Liver (tissue), 3 donors: Measurements from ENCODE around the gene ICAM5.

Experiments used
- EGR1 ChIP-seq, 2 donors: IDR thresholded peaks; 2 replicates each; pipeline ENCODE4 v1.6.1; 2016 to 2018; ENCODE audit warnings: antibody characterized with exemption in 2 of 2, low read depth in 2 of 2
- FOXA1 ChIP-seq: IDR thresholded peaks from 2 replicates; pipeline ENCODE4 v1.6.1; 2016; ENCODE audit warnings: antibody characterized with exemption
- GABPA ChIP-seq, 2 donors: IDR thresholded peaks in 1 of 2; conservative IDR thresholded peaks in 1 of 2; 2 replicates each; pipeline ENCODE4 v1.6.1; 2016; ENCODE audit warnings: antibody characterized with exemption in 2 of 2, mild to moderate bottlenecking in 1 of 2, moderate library complexity in 1 of 2
- HNF4A ChIP-seq, 2 donors: conservative IDR thresholded peaks; 2 replicates each; pipeline ENCODE4 v1.6.1; 2016; ENCODE audit warnings: antibody characterized with exemption in 2 of 2, mild to moderate bottlenecking in 2 of 2
- JUND ChIP-seq, 2 donors: IDR thresholded peaks; 2 replicates each; pipeline ENCODE4 v1.6.1; 2016; ENCODE audit warnings: antibody characterized with exemption in 2 of 2
- RAD21 ChIP-seq, 2 donors: IDR thresholded peaks; 2 replicates each; pipeline ENCODE4 v1.6.1; 2016; ENCODE audit warnings: antibody characterized with exemption in 2 of 2, mild to moderate bottlenecking in 2 of 2
- SP1 ChIP-seq: IDR thresholded peaks from 2 replicates; pipeline ENCODE4 v1.6.1; 2018; ENCODE audit warnings: antibody characterized with exemption, mild to moderate bottlenecking
- YY1 ChIP-seq: IDR thresholded peaks from 2 replicates; pipeline ENCODE4 v1.6.1; 2016; ENCODE audit warnings: antibody characterized with exemption, mild to moderate bottlenecking
- TF ChIP-seq, protein P1 (sequence below): fragments of 150-350 bp; IDR thresholded peaks from 2 replicates; pipeline ENCODE4 v1.5.1; 2017; ENCODE audit warnings: improper control_type of control experiment, low read depth, low read length; ENCODE audit not compliant: missing input control
- TF ChIP-seq, protein P2 (sequence below): IDR thresholded peaks from 2 replicates; pipeline ENCODE4 v1.6.1; 2016; ENCODE audit warnings: antibody characterized with exemption
- TF ChIP-seq, protein P3 (sequence below): IDR thresholded peaks from 2 replicates; pipeline ENCODE4 v1.6.1; 2016; ENCODE audit warnings: antibody characterized with exemption, mild to moderate bottlenecking
- donor health status: healthy.
- donor health status: healthy.

DNA sequence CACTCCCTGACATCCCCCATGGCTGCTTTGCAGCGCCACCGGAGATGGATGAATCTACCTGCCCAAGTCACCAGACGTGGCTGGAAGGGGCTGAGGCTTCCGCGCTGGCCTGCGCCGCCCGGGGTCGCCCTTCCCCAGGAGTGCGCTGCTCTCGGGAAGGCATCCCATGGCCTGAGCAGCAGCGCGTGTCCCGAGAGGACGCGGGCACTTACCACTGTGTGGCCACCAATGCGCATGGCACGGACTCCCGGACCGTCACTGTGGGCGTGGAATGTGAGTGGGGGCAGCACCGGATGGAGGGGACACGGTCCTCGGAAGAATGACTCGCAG is 4.6 kb downstream of the ICAM5 start:
- TF ChIP-seq, protein P1, sequence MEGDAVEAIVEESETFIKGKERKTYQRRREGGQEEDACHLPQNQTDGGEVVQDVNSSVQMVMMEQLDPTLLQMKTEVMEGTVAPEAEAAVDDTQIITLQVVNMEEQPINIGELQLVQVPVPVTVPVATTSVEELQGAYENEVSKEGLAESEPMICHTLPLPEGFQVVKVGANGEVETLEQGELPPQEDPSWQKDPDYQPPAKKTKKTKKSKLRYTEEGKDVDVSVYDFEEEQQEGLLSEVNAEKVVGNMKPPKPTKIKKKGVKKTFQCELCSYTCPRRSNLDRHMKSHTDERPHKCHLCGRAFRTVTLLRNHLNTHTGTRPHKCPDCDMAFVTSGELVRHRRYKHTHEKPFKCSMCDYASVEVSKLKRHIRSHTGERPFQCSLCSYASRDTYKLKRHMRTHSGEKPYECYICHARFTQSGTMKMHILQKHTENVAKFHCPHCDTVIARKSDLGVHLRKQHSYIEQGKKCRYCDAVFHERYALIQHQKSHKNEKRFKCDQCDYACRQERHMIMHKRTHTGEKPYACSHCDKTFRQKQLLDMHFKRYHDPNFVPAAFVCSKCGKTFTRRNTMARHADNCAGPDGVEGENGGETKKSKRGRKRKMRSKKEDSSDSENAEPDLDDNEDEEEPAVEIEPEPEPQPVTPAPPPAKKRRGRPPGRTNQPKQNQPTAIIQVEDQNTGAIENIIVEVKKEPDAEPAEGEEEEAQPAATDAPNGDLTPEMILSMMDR = no peak
- TF ChIP-seq, protein P2, sequence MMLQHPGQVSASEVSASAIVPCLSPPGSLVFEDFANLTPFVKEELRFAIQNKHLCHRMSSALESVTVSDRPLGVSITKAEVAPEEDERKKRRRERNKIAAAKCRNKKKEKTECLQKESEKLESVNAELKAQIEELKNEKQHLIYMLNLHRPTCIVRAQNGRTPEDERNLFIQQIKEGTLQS = no peak
- TF ChIP-seq SP1 = no peak
- TF ChIP-seq RAD21 (IDR thresholded peaks at IDR 0.05) = no peak
- TF ChIP-seq, protein P3, sequence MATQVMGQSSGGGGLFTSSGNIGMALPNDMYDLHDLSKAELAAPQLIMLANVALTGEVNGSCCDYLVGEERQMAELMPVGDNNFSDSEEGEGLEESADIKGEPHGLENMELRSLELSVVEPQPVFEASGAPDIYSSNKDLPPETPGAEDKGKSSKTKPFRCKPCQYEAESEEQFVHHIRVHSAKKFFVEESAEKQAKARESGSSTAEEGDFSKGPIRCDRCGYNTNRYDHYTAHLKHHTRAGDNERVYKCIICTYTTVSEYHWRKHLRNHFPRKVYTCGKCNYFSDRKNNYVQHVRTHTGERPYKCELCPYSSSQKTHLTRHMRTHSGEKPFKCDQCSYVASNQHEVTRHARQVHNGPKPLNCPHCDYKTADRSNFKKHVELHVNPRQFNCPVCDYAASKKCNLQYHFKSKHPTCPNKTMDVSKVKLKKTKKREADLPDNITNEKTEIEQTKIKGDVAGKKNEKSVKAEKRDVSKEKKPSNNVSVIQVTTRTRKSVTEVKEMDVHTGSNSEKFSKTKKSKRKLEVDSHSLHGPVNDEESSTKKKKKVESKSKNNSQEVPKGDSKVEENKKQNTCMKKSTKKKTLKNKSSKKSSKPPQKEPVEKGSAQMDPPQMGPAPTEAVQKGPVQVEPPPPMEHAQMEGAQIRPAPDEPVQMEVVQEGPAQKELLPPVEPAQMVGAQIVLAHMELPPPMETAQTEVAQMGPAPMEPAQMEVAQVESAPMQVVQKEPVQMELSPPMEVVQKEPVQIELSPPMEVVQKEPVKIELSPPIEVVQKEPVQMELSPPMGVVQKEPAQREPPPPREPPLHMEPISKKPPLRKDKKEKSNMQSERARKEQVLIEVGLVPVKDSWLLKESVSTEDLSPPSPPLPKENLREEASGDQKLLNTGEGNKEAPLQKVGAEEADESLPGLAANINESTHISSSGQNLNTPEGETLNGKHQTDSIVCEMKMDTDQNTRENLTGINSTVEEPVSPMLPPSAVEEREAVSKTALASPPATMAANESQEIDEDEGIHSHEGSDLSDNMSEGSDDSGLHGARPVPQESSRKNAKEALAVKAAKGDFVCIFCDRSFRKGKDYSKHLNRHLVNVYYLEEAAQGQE = no peak
- no peak for TF ChIP-seq EGR1 (IDR thresholded peaks at IDR 0.05; ENCODE audit: low read depth in 2 of 2)
- no peak for TF ChIP-seq HNF4A (conservative IDR thresholded peaks at IDR 0.05)
- no peak for TF ChIP-seq YY1
- TF ChIP-seq GABPA (IDR thresholded peaks at IDR 0.05 in 1 of 2, conservative IDR thresholded peaks at IDR 0.05 in 1 of 2) = no peak
- TF ChIP-seq FOXA1 = no peak
- no peak for TF ChIP-seq JUND (IDR thresholded peaks at IDR 0.05)
